Measurements from ENCODE around the gene C2CD4D. TPM values are rescaled to one million over a fixed set of nuclear protein-coding genes. Genes with fewer than 3 reads are reported as not detected.

C2CD4D gene
- total and polyA plus RNA-seq, 2 of the 13 experiments (the other 11 are each of a cell fraction or from before 2014, with no cell fraction given): not detected

GRCh38 chr1:151839457-151840403, at the start of gene C2CD4D (continued):
- TF ChIP-seq ZNF280B (CRISPR knock-in tag; IDR thresholded peaks at IDR 0.05; ENCODE audit: borderline replicate concordance): peak; percentile 94
- TF ChIP-seq SAP130 (CRISPR knock-in tag; IDR thresholded peaks at IDR 0.05; ENCODE audit: low read depth): peak; percentile 41; the same call in 1 of the 2 replicates
- no peak for TF ChIP-seq SNAPC5 (CRISPR knock-in tag; IDR thresholded peaks at IDR 0.05; ENCODE audit: borderline replicate concordance)
- no peak for TF ChIP-seq SCMH1 (CRISPR knock-in tag; IDR thresholded peaks at IDR 0.05; ENCODE audit: borderline replicate concordance)
- TF ChIP-seq JARID2 (CRISPR knock-in tag; IDR thresholded peaks at IDR 0.05; ENCODE audit: insufficient replicate concordance): no peak
- no peak for TF ChIP-seq PCBP1 (IDR thresholded peaks at IDR 0.05; ENCODE audit: borderline replicate concordance, low read depth, low read length)
- peak; percentile 84 for TF ChIP-seq POLR2G (IDR thresholded peaks at IDR 0.05; ENCODE audit: low read depth, low read length)
- TF ChIP-seq ZNF501 (CRISPR knock-in tag; IDR thresholded peaks at IDR 0.05): 0 out of 2 replicates have a peak, but pooled peaks have one; percentile 15
- no peak; the same call in 1 of the 2 replicates for TF ChIP-seq ZMYM4 (CRISPR knock-in tag; IDR thresholded peaks at IDR 0.05)
- no peak for TF ChIP-seq ZNF879 (CRISPR knock-in tag; IDR thresholded peaks at IDR 0.05)
- 0 out of 2 replicates have a peak, but pooled peaks have one; percentile 79 for TF ChIP-seq DZIP1 (CRISPR knock-in tag; IDR thresholded peaks at IDR 0.05)
- 0 out of 2 replicates have a peak, but pooled peaks have one; percentile 38 for TF ChIP-seq ZNF563 (CRISPR knock-in tag; IDR thresholded peaks at IDR 0.05)
- no peak for TF ChIP-seq HNRNPH1 (optimal IDR thresholded peaks at IDR 0.05; ENCODE audit: low read depth, low read length)
- TF ChIP-seq ZNF800 (CRISPR knock-in tag; IDR thresholded peaks at IDR 0.05): 0 out of 2 replicates have a peak, but pooled peaks have one; percentile 30
- TF ChIP-seq BATF2 (CRISPR knock-in tag; IDR thresholded peaks at IDR 0.05): no peak
- no peak for TF ChIP-seq YY1 (IDR thresholded peaks at IDR 0.05; ENCODE audit: insufficient read depth, insufficient replicate concordance, low read depth, low read length)
- 0 out of 2 replicates have a peak, but pooled peaks have one; percentile 30 for TF ChIP-seq KMT2B (CRISPR knock-in tag; IDR thresholded peaks at IDR 0.05)

Measured in HepG2 (cell line).